GM19043 (cell line): ENCODE data around the gene CACNG7.
"Not testable (repeated sequence)": the region's sequence is repeated elsewhere in the genome, so short reads cannot be mapped to it uniquely, and the experiment has no call there.

Experiments used
- ATAC-seq: cut with Tn5 transposase; IDR thresholded peaks from one replicate; pipeline ENCODE4 v1.9.1; 2021; ENCODE audit warnings: low read depth; ENCODE audit not compliant: unreplicated experiment

Gene CACNG7

DNA sequence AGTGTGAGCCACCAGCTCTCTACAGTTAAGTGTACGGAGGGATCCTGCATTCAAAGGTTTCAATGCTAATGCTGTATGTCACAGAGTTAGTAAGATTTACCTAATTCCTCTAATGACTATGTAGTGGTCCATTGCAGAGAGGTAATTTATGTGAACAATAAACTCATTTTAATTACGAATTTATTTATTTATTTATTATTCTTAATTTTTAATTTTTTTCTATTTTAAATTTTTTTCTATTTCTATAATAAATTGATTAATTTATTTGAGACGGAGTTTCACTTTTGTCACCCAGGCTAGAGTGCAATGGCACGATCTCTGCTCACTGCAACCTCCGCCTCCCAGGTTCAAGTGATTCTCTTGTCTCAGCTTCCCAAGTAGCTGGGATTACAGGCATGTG lies 39.5 kb downstream of the CACNG7 start:
- ATAC-seq = not testable (repeated sequence)

DNA sequence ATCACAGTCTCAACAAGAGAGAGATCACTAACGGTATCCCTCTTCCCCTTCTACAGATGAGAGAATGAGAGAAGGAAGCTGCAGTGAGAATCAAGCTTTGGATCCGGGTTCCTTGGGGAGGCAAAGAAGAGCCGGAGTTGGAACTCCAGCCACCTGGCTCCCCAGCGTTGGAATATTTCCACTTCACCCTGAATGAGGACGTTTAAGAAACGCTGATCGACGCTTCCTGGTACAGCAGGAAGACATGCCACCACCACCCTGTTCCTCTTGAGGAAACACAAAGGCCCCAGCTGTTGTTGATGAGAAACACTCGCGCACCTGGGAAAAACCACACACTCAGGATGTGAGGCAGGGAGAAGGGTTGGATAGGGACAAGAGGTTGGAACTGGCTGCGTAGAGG lies 42.4 kb downstream of the CACNG7 start:
- ATAC-seq = no peak

DNA sequence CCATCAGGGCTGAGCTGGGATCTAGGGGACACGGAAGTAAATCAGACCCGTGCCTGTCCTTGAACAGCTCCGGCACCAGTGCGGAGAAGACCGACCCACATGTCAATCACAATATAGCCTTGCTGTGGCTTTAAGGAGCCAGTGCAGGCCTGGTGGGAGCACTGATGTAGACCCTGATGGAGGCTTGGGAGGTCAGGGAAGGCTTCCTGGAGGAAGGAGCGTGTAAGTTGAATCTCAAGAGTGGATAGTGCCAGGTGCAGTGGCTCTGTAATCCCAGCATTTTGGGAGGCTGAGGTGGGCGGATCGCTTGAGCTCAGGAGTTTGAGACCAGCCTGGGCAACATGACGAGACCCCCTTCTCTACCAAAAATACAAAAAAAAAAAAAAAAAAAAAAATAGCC lies 42.9 kb downstream of the CACNG7 start:
- no peak for ATAC-seq

GRCh38 chr19:53953383-53953782 lies 44.3 kb downstream of the CACNG7 start:
- ATAC-seq = no peak

DNA sequence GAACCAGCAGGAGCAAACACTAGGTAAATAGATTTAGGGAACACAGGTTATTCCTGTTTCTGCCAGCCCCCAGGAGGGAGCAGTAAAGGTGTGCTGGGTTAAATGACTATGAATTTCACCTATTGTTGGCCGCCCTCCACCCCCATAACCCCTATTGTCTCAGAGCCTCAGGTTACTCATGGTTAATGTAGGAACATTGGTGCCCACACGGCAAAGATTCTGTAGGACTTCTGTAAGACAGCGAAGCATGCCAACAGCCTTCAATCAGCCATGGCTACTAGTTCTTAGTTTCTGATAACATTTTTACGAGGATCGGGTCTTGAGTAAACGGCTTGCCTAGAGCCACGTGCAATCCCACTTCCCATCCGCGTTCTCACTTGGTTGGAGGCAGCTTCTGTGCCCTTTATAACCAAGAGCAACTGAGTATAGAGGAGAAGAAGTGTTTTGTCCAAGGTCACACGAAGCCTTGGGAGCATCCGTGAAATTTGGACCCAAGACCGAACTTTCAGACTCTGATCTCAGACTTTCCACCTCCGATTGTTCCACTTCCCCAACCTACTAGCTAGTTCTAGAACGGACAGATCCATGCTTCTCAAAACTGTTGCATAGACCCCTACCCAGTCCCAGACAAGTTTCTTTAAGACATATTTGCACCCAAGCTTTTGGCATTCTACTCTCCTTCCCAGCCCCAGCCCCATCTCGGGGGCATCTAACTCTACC lies 48.5 kb downstream of the CACNG7 start:
- no peak for ATAC-seq

- no peak for ATAC-seq
These were observed 49.1 kb downstream of the CACNG7 start for GRCh38 chr19:53958168-53958571.

- ATAC-seq = no peak
These were observed 50.0 kb downstream of the CACNG7 start for GRCh38 chr19:53958823-53959757.

DNA sequence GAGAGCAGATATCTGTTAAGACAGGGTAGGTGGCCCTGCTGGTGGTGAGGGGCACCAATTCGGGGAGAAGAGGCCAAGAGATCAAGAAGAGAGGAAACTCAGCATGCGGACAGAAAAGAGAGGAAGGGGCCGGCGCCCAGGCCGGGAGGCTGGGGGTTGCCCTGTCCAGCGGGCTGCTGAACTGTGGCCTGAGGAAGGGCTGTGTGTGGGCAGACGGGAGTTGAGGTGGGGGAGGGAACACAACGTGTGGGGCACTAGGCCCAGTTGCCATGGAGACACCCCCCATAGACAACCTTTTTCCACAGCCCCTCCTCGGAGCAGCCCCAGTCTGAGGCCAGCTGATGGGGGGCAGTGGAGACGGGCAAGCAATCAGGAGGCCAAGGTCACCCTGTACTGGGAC lies 51.1 kb downstream of the CACNG7 start:
- ATAC-seq = no peak

DNA sequence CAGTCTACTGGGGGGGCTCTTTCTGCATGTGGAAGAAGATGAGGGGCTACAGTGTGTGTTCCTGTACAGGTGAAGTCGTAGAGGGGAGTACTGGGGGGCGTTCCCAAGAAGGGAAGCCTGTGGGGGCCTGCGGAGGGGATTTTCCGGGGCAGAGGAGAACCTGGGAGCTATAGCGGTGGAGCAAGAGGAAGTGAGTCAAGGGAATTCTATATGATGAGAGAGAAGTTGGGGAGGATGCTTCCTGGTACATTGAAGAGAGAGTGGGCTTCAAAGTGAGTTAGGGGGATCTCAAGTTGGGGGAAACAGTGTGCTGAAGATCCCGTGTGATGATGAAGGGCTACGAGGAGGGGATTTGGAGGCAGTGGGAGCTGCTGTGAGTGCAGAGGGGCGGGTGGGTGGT lies 51.8 kb downstream of the CACNG7 start:
- no peak for ATAC-seq

- no peak for ATAC-seq
These were observed 52.7 kb downstream of the CACNG7 start for GRCh38 chr19:53961523-53962356.

- ATAC-seq = no peak
These were observed 53.9 kb downstream of the CACNG7 start, which contains the start of gene CACNG8 for GRCh38 chr19:53962887-53963431. Gene CACNG8, plus strand, starts transcription at chr19:53962937.

GRCh38 chr19:53965091-53965490 lies 56.0 kb downstream of the CACNG7 start:
- no peak for ATAC-seq

DNA sequence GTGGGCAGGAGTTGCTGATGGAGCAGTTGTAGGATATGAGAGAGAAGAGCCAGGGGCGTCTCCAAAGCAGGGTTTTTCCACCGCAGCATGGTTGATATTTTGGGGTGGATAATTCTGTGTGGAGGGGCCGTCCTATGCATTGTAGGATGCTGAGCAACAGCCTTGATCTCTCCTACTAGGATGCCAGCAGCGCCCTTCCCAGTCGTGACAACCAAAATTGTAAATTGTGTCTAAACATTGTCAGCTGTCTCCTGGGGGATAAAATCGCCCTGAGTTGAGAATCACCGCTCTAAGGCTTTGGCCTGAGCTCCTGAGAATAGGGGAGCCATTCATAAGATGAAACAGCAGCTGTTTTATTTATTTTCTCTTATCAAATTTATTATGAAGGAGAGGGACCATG lies 57.9 kb downstream of the CACNG7 start:
- no peak for ATAC-seq

DNA sequence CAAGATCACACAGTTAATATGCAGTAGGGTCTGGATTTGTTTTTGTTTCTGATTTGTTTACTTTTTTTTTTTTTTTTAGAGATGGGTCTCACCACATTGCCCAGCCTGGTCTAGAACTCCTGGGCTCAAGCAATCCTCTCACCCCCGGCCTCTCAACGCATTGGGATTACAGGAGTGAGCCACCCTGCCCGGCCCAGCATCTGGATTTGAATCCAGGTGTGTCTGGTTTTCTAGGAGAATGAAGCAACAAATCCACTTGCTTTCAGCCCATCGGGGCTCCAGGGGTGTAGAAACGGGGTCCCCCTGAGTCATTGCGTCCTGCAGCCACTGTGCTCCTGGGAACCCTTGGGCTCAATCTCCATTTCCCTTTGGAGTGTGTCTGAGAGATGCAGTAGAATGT lies 60.3 kb downstream of the CACNG7 start:
- ATAC-seq = no peak

DNA sequence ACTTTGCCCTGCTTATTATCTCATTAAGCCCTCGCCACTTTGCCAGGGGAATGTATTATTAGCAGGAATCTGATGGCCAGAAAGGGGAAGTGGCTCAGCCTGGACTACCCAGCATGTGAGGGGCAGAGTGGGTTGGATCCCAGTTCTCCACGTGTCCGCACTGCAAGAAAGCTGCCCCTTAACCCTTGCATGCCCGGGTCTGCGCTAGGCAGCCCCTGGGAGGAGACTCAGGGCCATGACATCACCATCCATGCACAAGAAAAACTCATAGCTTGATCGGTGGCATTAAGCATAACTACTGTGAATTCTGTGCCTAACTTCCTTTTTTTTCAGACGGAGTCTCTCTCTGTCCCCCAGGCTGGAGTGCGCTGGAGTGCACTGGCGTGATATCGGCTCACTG lies 62.6 kb downstream of the CACNG7 start:
- ATAC-seq = no peak

- no peak for ATAC-seq
These were observed 68.4 kb downstream of the CACNG7 start for GRCh38 chr19:53977429-53977990.

- ATAC-seq = no peak
These were observed 69.1 kb downstream of the CACNG7 start for GRCh38 chr19:53977991-53978731.

DNA sequence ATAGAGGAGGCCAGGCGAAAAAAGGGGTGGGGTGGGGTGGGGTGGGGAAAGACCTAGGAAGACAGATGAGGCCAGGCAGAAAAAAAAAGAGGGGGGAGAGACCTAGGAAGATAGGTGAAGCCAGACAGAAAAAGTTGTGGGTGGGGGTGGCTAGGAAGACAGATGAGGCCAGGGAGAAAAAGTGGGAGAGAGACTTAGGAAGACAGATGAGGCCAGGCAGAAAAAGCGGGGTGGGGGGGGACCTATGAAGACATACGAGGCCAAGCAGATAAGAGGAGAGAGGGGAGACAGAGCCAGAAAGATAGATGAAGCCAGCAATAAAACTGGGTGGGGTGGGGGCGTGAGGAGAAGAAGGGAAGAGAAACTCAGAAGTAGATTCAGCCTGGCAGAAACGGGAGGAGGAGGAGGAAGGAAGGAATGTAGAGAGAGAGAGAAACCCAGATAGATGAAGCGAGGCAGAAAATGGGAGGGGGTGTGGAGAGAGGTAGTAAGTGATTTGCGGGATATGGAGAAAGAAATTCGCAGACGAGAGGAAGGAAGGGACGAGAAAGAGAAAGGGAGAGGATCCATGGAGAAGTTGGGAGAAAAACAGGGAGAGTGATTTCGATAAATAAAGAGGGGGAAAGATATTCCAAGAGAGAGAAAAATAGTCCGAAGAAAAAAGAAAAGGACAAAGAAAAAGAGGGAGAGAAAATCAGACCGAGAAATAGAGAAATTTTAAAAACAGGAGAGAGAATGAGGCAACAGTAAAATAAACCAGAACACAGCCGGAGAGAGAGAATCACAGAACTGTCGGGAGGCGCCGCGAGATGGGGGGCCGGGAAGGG lies 70.1 kb downstream of the CACNG7 start:
- no peak for ATAC-seq
